ENCODE measurements around the gene NUCB1.
A peak's percentile ranks its signal among the peaks of the same experiment; 100 is the strongest.

The NUCB1 gene

DNA sequence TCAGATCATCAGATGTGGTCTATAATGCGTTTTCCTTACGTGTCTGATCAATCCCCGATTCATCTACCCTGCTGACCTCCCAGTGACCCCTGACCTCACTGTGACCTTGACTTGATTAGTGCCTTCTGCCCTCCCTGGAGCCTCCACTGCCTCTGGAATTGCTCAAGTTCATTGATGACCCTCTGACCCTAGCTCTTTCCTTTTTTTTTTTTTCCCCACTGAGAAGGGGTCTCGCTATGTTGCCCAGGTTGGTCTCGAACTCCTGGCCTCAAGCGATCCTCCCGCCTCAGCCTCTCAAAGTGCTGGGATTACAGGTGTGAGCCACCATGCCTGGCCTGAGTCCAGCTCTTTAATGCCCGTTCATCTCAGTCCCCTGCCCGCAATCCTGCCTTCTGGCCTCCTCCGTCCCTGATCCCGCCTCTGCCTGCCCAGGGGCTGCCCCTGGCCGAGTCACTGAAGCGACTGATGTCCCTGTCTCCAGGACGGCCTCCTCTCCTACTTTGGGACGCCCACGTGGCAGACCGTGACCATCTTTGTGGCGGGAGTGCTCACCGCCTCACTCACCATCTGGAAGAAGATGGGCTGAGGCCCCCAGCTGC is 61.0 kb downstream of the NUCB1 start:
- peaks cover 24% of the 10 kb centered on the region for H3K4me1 ChIP-seq (ENCODE audit: low read depth, poor library complexity, severe bottlenecking)
- no peaks in the 10 kb centered on the region for H3K27me3 ChIP-seq (ENCODE audit: insufficient read depth, low read depth)
- no peaks in the 10 kb centered on the region for H4K20me1 ChIP-seq (ENCODE audit: insufficient read depth)
- TF ChIP-seq, protein P1, sequence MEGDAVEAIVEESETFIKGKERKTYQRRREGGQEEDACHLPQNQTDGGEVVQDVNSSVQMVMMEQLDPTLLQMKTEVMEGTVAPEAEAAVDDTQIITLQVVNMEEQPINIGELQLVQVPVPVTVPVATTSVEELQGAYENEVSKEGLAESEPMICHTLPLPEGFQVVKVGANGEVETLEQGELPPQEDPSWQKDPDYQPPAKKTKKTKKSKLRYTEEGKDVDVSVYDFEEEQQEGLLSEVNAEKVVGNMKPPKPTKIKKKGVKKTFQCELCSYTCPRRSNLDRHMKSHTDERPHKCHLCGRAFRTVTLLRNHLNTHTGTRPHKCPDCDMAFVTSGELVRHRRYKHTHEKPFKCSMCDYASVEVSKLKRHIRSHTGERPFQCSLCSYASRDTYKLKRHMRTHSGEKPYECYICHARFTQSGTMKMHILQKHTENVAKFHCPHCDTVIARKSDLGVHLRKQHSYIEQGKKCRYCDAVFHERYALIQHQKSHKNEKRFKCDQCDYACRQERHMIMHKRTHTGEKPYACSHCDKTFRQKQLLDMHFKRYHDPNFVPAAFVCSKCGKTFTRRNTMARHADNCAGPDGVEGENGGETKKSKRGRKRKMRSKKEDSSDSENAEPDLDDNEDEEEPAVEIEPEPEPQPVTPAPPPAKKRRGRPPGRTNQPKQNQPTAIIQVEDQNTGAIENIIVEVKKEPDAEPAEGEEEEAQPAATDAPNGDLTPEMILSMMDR (conservative IDR thresholded peaks at IDR 0.05; ENCODE audit: low read depth, low read length) = no peak
- no peak overlapping the region for H2AFZ ChIP-seq (ENCODE audit: low read depth)
- H3K36me3 ChIP-seq (ENCODE audit: insufficient read depth) = no peaks in the 10 kb centered on the region
- peaks cover 2% of the 10 kb centered on the region; the same call in 1 of the 2 replicates for H3K79me2 ChIP-seq (ENCODE audit: insufficient read depth, low read depth)
- no peak overlapping the region for H3K27ac ChIP-seq
- H3K4me3 ChIP-seq (IDR thresholded peaks at IDR 0.05; ENCODE audit: insufficient read depth, low read depth, low read length) = no peak overlapping the region
- H3K9ac ChIP-seq = no peak overlapping the region
- H3K4me2 ChIP-seq = no peak overlapping the region

DNA sequence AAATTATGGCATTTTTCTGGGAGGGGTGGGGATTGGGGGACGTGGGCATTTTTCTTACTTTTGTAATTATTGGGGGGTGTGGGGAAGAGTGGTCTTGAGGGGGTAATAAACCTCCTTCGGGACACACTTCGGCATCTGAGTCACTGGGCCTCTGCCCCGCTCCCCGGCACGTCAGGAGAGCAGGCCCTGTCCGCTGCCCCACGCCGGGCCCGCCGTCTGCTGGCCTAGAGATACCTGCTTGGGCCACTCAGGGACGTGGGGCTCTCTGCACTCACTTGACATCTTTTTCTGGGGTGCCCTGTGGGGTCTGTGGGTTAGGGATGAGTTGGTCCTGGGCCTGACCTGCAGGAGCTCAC is 61.5 kb downstream of the NUCB1 start:
- Histone ChIP-seq H2AFZ (ENCODE audit: low read depth) (no peak overlapping the region), H3K9ac (no peak overlapping the region), H3K4me2 (no peak overlapping the region), H3K36me3 (ENCODE audit: insufficient read depth) (no peaks in the 10 kb centered on the region), H3K27ac (no peak overlapping the region), H3K27me3 (ENCODE audit: insufficient read depth, low read depth) (no peaks in the 10 kb centered on the region), H3K4me3 (IDR thresholded peaks at IDR 0.05; ENCODE audit: insufficient read depth, low read depth, low read length) (no peak overlapping the region), H3K4me1 (ENCODE audit: low read depth, poor library complexity, severe bottlenecking) (peaks cover 29% of the 10 kb centered on the region), H3K79me2 (ENCODE audit: insufficient read depth, low read depth) (peaks cover 7% of the 10 kb centered on the region), H4K20me1 (ENCODE audit: insufficient read depth) (no peaks in the 10 kb centered on the region)
- TF ChIP-seq, protein P1 (conservative IDR thresholded peaks at IDR 0.05; ENCODE audit: low read depth, low read length) = no peak

DNA sequence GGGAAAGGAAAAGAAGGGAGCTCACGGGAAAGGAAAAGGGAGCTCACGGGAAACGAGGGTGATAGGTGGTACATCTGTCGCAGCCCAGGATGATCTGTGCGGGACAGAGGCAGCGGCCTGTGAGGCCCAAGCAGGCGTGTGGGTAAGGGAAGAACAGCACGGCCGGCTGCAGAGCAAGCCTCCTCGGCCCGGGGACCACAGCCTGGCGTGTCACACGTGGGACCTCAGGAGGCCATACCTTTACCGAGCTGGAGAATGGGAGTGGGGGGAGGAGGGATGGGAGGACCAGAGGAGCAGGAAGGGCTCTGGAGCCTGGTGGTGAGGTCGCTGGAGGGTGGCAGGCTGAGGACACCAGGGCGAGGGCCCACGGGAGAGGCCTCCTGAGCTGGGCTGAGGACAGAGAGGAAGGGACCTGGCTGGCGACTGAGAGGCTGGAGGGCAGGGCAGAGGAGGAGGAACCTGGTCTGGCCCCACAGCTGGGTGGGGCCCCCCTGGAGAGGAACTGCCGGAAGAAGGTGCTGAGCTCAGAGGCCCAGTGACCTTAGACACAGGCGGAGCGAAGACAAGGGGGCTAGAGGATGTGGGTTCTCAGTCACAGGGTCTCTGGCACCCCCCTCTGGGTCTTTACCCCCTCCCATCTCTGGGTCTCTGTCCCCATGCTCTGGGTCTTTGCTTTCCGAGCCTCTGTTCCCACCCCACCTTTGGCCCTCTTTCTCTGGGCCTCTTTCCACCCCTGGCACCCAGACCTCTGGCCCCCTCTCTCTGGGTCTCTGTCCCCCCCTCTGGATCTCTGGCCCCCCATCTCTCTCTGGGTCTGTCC is 62.1 kb downstream of the NUCB1 start:
- Histone ChIP-seq H3K9ac (no peak overlapping the region), H2AFZ (ENCODE audit: low read depth) (no peak overlapping the region), H3K27me3 (ENCODE audit: insufficient read depth, low read depth) (no peaks in the 10 kb centered on the region), H3K27ac (no peak overlapping the region), H3K4me1 (ENCODE audit: low read depth, poor library complexity, severe bottlenecking) (peaks cover 35% of the 10 kb centered on the region), H3K36me3 (ENCODE audit: insufficient read depth) (no peaks in the 10 kb centered on the region), H4K20me1 (ENCODE audit: insufficient read depth) (no peaks in the 10 kb centered on the region), H3K4me2 (peak overlapping the region; percentile 24; the same call in 1 of the 2 replicates), H3K79me2 (ENCODE audit: insufficient read depth, low read depth) (peaks cover 11% of the 10 kb centered on the region), H3K4me3 (IDR thresholded peaks at IDR 0.05; ENCODE audit: insufficient read depth, low read depth, low read length) (no peak overlapping the region)
- TF ChIP-seq, protein P1 (conservative IDR thresholded peaks at IDR 0.05; ENCODE audit: low read depth, low read length) = no peak

DNA sequence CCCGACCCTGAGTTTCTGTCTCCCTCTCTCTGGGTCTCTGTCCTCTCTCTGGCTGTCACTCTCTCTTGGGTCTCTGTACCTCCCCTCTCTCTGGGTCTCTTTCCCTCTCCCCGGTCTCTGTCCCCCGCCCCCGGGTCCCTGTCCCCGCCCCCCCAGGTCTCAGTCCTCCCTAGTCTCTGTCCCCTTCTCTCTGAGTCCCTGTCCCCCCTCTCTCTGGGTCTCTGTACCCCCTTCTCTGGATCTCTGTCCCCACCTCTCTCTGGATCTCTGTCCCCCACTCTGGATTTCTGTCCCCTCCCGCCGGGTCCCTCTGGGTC is 62.7 kb downstream of the NUCB1 start:
- Histone ChIP-seq H4K20me1 (ENCODE audit: insufficient read depth) (no peaks in the 10 kb centered on the region), H3K4me2 (no peak overlapping the region), H3K36me3 (ENCODE audit: insufficient read depth) (no peaks in the 10 kb centered on the region), H3K4me1 (ENCODE audit: low read depth, poor library complexity, severe bottlenecking) (peaks cover 35% of the 10 kb centered on the region), H3K27ac (no peak overlapping the region), H3K79me2 (ENCODE audit: insufficient read depth, low read depth) (peaks cover 11% of the 10 kb centered on the region), H3K27me3 (ENCODE audit: insufficient read depth, low read depth) (no peaks in the 10 kb centered on the region), H2AFZ (ENCODE audit: low read depth) (no peak overlapping the region), H3K4me3 (IDR thresholded peaks at IDR 0.05; ENCODE audit: insufficient read depth, low read depth, low read length) (no peak overlapping the region), H3K9ac (no peak overlapping the region)
- TF ChIP-seq, protein P1 (conservative IDR thresholded peaks at IDR 0.05; ENCODE audit: low read depth, low read length) = no peak
